Measurements from ENCODE around the gene APLF.
"Not testable (repeated sequence)": the region's sequence is repeated elsewhere in the genome, so short reads cannot be mapped to it uniquely, and the experiment has no call there.

- not testable (repeated sequence) for TF ChIP-seq CTCF (IDR thresholded peaks at IDR 0.05; ENCODE audit: insufficient read depth, low read depth, low read length); EZH2 (IDR thresholded peaks at IDR 0.05; ENCODE audit: insufficient read depth, low read length)
These were observed 59.6 kb downstream of the APLF start for GRCh38 chr2:68526943-68527342.
